Measurements from ENCODE around the gene IKBKE.
A peak's percentile ranks its signal among the peaks of the same experiment; 100 is the strongest.

IKBKE gene

DNA sequence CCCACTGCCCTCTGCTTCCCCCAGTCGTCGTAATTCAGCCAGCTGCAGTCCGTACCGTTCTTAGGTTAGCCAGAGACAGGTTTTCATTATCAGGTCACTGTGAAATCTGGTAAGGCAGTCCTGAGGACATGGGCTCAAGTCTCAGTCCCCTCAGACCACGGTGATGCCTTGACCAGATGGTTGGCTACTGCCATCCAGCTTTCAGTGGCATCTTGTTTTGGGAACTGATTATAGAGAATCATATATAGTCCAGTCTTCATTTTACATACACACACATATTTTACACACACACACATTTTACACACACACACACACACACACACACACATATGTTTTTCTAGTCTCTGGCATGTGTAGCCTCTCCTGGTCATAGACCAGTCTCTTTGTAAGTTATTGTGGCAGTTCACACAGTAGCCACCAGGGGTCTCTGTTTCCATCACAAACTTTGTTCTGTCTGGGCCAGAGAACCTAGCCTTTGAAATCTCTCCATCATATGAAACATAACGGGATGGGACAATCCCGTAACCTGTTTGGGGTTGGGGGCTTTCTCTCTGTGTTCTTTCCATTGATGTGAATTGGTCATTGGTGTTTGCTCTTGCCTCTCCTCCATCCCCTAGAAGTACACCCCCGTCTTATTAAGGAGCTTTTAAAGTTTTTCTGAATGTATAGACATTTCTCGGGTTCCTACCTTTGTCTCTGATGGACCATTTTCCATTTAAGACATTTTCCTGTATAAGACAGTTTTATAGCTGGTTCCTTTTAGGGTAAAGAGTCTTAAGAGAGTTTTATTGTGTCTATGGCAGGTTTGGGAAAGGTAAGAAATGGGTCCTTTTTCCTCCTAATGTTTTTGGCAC, 8.4 kb upstream of the IKBKE start:
- no peaks in the 10 kb centered on the region for H3K4me1 ChIP-seq
- H3K27me3 ChIP-seq (ENCODE audit: control insufficient read depth, insufficient read depth, low read length): no peaks in the 10 kb centered on the region
- peak overlapping the region; percentile 51 for H3K27ac ChIP-seq
- H3K4me2 ChIP-seq (ENCODE audit: low read length): no peak overlapping the region
- no peaks in the 10 kb centered on the region for H3K9me3 ChIP-seq (ENCODE audit: control insufficient read depth, low read length)
- no peak overlapping the region for H3K4me3 ChIP-seq (ENCODE audit: low read depth, low read length)
- TF ChIP-seq, protein P1, sequence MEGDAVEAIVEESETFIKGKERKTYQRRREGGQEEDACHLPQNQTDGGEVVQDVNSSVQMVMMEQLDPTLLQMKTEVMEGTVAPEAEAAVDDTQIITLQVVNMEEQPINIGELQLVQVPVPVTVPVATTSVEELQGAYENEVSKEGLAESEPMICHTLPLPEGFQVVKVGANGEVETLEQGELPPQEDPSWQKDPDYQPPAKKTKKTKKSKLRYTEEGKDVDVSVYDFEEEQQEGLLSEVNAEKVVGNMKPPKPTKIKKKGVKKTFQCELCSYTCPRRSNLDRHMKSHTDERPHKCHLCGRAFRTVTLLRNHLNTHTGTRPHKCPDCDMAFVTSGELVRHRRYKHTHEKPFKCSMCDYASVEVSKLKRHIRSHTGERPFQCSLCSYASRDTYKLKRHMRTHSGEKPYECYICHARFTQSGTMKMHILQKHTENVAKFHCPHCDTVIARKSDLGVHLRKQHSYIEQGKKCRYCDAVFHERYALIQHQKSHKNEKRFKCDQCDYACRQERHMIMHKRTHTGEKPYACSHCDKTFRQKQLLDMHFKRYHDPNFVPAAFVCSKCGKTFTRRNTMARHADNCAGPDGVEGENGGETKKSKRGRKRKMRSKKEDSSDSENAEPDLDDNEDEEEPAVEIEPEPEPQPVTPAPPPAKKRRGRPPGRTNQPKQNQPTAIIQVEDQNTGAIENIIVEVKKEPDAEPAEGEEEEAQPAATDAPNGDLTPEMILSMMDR (IDR thresholded peaks at IDR 0.05): peak; percentile 67
- no peaks in the 10 kb centered on the region for H3K79me2 ChIP-seq
- no peaks in the 10 kb centered on the region for H3K36me3 ChIP-seq (ENCODE audit: control insufficient read depth, insufficient read depth, low read length)
- H3K9ac ChIP-seq: no peak overlapping the region
- H2AFZ ChIP-seq: no peak overlapping the region

DNA sequence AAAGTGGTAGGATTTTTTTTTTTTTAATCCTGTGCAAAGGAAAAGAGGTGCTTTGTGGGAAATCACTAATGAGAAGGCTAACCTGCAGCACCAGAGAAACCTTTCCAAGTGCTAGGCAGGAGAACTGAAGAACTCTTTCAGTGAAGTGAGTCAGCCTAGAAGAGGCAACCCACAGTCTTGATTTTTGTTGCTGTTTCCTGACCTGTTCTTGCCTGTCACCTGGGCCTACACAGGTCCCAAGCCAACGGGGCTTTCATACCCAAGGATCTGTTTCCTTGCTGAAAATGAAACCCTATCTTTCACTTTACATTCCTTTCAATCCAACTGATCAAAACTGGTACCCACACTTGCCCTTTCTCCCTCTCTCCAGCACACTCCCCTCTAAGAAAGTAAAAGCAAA, 7.1 kb upstream of the IKBKE start:
- Histone ChIP-seq H3K9ac (no peak overlapping the region), H3K36me3 (ENCODE audit: control insufficient read depth, insufficient read depth, low read length) (no peaks in the 10 kb centered on the region), H3K4me3 (ENCODE audit: low read depth, low read length) (no peak overlapping the region), H3K4me1 (no peaks in the 10 kb centered on the region), H3K4me2 (ENCODE audit: low read length) (no peak overlapping the region), H2AFZ (no peak overlapping the region), H3K27me3 (ENCODE audit: control insufficient read depth, insufficient read depth, low read length) (no peaks in the 10 kb centered on the region), H3K27ac (no peak overlapping the region), H3K79me2 (no peaks in the 10 kb centered on the region), H3K9me3 (ENCODE audit: control insufficient read depth, low read length) (no peaks in the 10 kb centered on the region)
- TF ChIP-seq, protein P1 (IDR thresholded peaks at IDR 0.05): no peak

DNA sequence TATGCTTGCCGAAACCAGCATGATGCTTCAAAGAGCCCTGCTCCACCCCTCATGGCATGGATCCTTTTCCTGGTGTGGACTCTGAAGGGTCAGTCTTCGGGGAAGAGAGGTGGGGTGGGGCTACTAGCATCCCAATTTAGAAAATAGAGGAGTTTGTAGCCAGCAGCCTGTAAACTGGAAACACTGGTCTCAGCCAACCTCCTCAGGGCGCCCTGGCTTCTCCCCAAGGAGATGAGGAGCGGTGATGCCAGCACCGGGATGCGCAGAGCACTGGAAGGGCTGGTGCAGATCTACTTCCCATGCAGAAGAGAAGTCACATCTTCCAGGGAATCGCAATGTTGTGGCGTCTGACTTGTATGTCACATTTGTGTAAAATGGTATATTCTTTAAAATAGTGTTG, 6.4 kb upstream of the IKBKE start:
- no peaks in the 10 kb centered on the region for H3K9me3 ChIP-seq (ENCODE audit: control insufficient read depth, low read length)
- H3K9ac ChIP-seq: no peak overlapping the region
- TF ChIP-seq, protein P1 (IDR thresholded peaks at IDR 0.05): no peak
- H3K27me3 ChIP-seq (ENCODE audit: control insufficient read depth, insufficient read depth, low read length): no peaks in the 10 kb centered on the region
- no peaks in the 10 kb centered on the region for H3K36me3 ChIP-seq (ENCODE audit: control insufficient read depth, insufficient read depth, low read length)
- H3K4me2 ChIP-seq (ENCODE audit: low read length): no peak overlapping the region
- H3K27ac ChIP-seq: no peak overlapping the region
- no peak overlapping the region for H2AFZ ChIP-seq
- H3K4me3 ChIP-seq (ENCODE audit: low read depth, low read length): no peak overlapping the region
- H3K4me1 ChIP-seq: no peaks in the 10 kb centered on the region
- no peaks in the 10 kb centered on the region for H3K79me2 ChIP-seq

DNA sequence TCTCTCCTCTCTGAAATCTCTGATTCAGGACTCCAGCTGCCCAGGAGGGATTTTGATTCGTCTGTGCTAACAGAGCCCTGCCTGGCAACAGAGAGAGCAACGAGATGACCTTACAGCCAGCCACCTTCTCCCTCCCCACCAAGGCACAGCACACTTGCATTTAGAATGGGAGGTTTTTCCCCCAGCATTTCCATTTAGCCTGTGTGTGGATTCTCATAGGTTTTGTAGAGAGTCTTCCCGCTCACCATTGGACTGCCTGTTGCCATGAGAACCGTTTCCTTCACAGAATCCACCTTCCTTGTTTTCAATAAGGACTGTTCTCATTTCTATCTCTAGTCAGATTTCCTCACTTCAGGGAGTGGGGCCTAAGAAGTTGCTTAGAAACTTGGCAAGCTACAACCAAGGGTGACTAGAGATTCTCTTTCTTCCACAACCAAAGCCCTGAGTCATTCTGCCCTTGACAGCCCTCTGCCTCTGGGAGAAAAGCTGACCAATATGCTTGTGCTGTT, 5.8 kb upstream of the IKBKE start:
- TF ChIP-seq, protein P1 (IDR thresholded peaks at IDR 0.05): no peak
- H2AFZ ChIP-seq: no peak overlapping the region
- H3K27ac ChIP-seq: no peak overlapping the region
- no peaks in the 10 kb centered on the region for H3K79me2 ChIP-seq
- H3K4me3 ChIP-seq (ENCODE audit: low read depth, low read length): no peak overlapping the region
- no peaks in the 10 kb centered on the region for H3K9me3 ChIP-seq (ENCODE audit: control insufficient read depth, low read length)
- H3K4me2 ChIP-seq (ENCODE audit: low read length): no peak overlapping the region
- no peak overlapping the region for H3K9ac ChIP-seq
- no peaks in the 10 kb centered on the region for H3K4me1 ChIP-seq
- no peaks in the 10 kb centered on the region for H3K36me3 ChIP-seq (ENCODE audit: control insufficient read depth, insufficient read depth, low read length)
- H3K27me3 ChIP-seq (ENCODE audit: control insufficient read depth, insufficient read depth, low read length): no peaks in the 10 kb centered on the region

DNA sequence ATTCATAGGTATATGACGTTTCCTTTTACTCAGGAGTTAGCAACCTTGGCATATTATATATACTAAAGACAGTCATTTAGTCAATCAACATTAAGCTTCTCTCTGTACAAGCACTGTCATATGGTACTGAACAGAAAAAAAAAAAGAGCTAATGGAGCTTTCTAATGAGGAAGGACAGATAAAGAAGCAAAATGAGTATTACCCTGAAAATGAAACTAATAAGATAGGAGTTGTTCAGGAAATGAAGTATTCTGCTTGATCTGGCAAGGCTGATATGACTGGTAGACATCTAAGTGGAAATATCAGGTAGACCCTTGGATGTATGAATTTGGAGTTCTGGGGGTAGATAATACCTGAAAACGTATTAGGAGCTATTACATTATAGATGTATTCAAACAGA, 4.3 kb upstream of the IKBKE start:
- H3K9ac ChIP-seq: no peak overlapping the region
- H3K36me3 ChIP-seq (ENCODE audit: control insufficient read depth, insufficient read depth, low read length): no peaks in the 10 kb centered on the region
- no peaks in the 10 kb centered on the region for H3K79me2 ChIP-seq
- H3K9me3 ChIP-seq (ENCODE audit: control insufficient read depth, low read length): no peaks in the 10 kb centered on the region
- TF ChIP-seq, protein P1 (IDR thresholded peaks at IDR 0.05): no peak
- H3K4me2 ChIP-seq (ENCODE audit: low read length): no peak overlapping the region
- no peaks in the 10 kb centered on the region for H3K27me3 ChIP-seq (ENCODE audit: control insufficient read depth, insufficient read depth, low read length)
- no peak overlapping the region for H3K27ac ChIP-seq
- no peak overlapping the region for H3K4me3 ChIP-seq (ENCODE audit: low read depth, low read length)
- peaks cover 10% of the 10 kb centered on the region for H3K4me1 ChIP-seq
- no peak overlapping the region for H2AFZ ChIP-seq

Data from parathyroid adenoma (tissue), 2 donors.